ENCODE measurements around the gene DOHH. TPM values are rescaled to one million over a fixed set of nuclear protein-coding genes. Genes with fewer than 3 reads are reported as not detected.
A peak's percentile ranks its signal among the peaks of the same experiment; 100 is the strongest.

Gene DOHH
- polyA plus RNA-seq, 1 donor (not counting 4 experiments of a cell fraction or from before 2014, with no cell fraction given) = 4.2 TPM

- Histone ChIP-seq H3K27me3 (ENCODE audit: control insufficient read depth, extremely low read depth, insufficient read depth, low read length) (no peaks in the 10 kb centered on the region), H3K9ac (ENCODE audit: control insufficient read depth, extremely low read depth, insufficient read depth, low read length) (no peak overlapping the region), H2AFZ (ENCODE audit: control insufficient read depth, low read length) (no peak overlapping the region), H3K4me2 (ENCODE audit: control insufficient read depth, extremely low read depth, insufficient read depth, low read depth, low read length) (peak overlapping the region; percentile 30), H3K9me3 (ENCODE audit: control insufficient read depth, low read depth, low read length) (no peaks in the 10 kb centered on the region), H3K4me3 (ENCODE audit: control insufficient read depth in 2 of 3, extremely low read depth in 1 of 3, insufficient read depth in 2 of 3, low read depth in 1 of 3, low read length in 3 of 3) (no peak overlapping the region), H3K36me3 (ENCODE audit: control insufficient read depth in 2 of 2, extremely low read depth in 1 of 2, insufficient read depth in 2 of 2, low read length in 2 of 2) (peaks cover 9 to 21% of the 10 kb centered on the region in 2 experiments), H3K27ac (ENCODE audit: control insufficient read depth, insufficient read depth, low read length) (no peak overlapping the region), H3K9me1 (ENCODE audit: control insufficient read depth, extremely low read depth, insufficient read depth, low read length) (no peaks in the 10 kb centered on the region), H4K20me1 (ENCODE audit: control insufficient read depth, extremely low read depth, insufficient read depth, low read length) (peaks cover 4% of the 10 kb centered on the region), H3K4me1 (ENCODE audit: control insufficient read depth, extremely low read depth, insufficient read depth, low read length) (peaks cover 9% of the 10 kb centered on the region), H3K79me2 (ENCODE audit: control insufficient read depth, insufficient read depth, low read length) (no peaks in the 10 kb centered on the region)
- dilution Hi-C loops (cut with MboI; ENCODE audit: extremely low pct_ligation_motif_present, low sequenced_read_pairs) = no loop called here
- DNase-seq (ENCODE audit: low read depth, low spot score) = no peak
- FAIRE-seq = no peak
- TF ChIP-seq EZH2 (IDR thresholded peaks at IDR 0.05; ENCODE audit: low read length) = no peak
- no peak for TF ChIP-seq CTCF (optimal IDR thresholded peaks at IDR 0.05 in 1 of 3, IDR thresholded peaks at IDR 0.05 in 1 of 3, conservative IDR thresholded peaks at IDR 0.05 in 1 of 3; ENCODE audit: extremely low read depth in 1 of 3, insufficient read depth in 2 of 3, low read length in 3 of 3)
Measured at GRCh38 chr19:3545669-3546034, 45.2 kb upstream of the DOHH start.

DNA sequence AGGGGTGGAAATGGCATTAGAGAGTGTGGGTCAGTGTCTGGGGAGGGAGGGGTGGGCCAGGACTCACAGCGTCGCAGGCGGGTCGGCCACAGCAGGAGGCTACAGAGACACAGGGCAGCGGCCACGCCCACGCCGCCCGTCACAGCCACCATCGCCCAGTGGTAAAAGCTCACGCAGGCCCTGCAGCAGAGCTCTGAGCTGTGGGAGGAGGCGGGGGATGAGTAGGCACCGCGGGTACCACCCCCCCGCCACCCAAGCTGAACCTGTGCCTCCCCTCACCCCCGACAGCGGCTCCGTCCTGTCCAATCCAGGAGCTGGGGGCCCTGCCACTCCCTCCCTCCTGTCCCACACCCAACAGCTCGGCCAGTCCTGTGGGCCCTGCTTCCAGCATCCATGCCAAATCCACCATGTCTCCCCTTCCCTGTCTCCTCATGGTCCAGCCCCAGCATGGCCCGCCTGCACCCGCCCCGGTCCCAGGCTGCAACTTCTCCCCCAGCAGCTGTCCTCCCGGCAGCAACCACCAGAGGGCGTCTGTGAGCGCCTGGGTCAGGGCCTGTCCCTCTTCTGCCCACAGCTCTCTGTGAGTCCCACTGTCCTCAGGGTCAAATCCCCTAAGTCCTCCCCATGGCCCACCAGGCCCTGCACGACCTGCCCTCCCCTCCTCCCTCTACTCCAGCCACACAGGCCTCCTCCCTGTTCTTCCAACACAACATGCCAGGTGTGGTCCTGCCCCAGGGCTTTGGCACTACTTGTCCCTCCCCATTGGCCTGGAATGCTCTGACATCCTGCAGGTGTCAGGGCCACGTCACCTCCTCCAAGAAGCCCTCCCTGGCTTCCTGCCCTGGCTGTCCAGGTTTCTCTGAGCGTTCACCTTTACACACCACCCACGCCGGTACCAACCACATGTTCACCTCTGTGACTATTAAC lies 44.5 kb upstream of the DOHH start:
- Histone ChIP-seq H3K4me1 (ENCODE audit: control insufficient read depth, extremely low read depth, insufficient read depth, low read length) (peaks cover 9% of the 10 kb centered on the region), H3K27ac (ENCODE audit: control insufficient read depth, insufficient read depth, low read length) (no peak overlapping the region), H3K36me3 (ENCODE audit: control insufficient read depth in 2 of 2, extremely low read depth in 1 of 2, insufficient read depth in 2 of 2, low read length in 2 of 2) (peaks cover 9 to 19% of the 10 kb centered on the region in 2 experiments), H3K9me1 (ENCODE audit: control insufficient read depth, extremely low read depth, insufficient read depth, low read length) (no peaks in the 10 kb centered on the region), H3K9me3 (ENCODE audit: control insufficient read depth, low read depth, low read length) (no peaks in the 10 kb centered on the region), H3K27me3 (ENCODE audit: control insufficient read depth, extremely low read depth, insufficient read depth, low read length) (no peaks in the 10 kb centered on the region), H3K4me3 (ENCODE audit: control insufficient read depth in 2 of 3, extremely low read depth in 1 of 3, insufficient read depth in 2 of 3, low read depth in 1 of 3, low read length in 3 of 3) (no peak overlapping the region), H2AFZ (ENCODE audit: control insufficient read depth, low read length) (no peak overlapping the region), H3K9ac (ENCODE audit: control insufficient read depth, extremely low read depth, insufficient read depth, low read length) (no peak overlapping the region), H4K20me1 (ENCODE audit: control insufficient read depth, extremely low read depth, insufficient read depth, low read length) (peaks cover 4% of the 10 kb centered on the region), H3K79me2 (ENCODE audit: control insufficient read depth, insufficient read depth, low read length) (no peaks in the 10 kb centered on the region), H3K4me2 (ENCODE audit: control insufficient read depth, extremely low read depth, insufficient read depth, low read depth, low read length) (peak overlapping the region; percentile 30)
- dilution Hi-C loops (cut with MboI; ENCODE audit: extremely low pct_ligation_motif_present, low sequenced_read_pairs) = no loop called here
- DNase-seq (ENCODE audit: low read depth, low spot score) (peak; percentile 67), FAIRE-seq (peak; percentile 56)
- TF ChIP-seq CTCF (optimal IDR thresholded peaks at IDR 0.05 in 1 of 3, IDR thresholded peaks at IDR 0.05 in 1 of 3, conservative IDR thresholded peaks at IDR 0.05 in 1 of 3; ENCODE audit: extremely low read depth in 1 of 3, insufficient read depth in 2 of 3, low read length in 3 of 3) = peak; percentile 85 to 99 (median 90)
- TF ChIP-seq EZH2 (IDR thresholded peaks at IDR 0.05; ENCODE audit: low read length) = no peak

Data from keratinocyte (primary cell).